HEK293T (cell line): ENCODE data around the gene SKA2.
A peak's percentile ranks its signal among the peaks of the same experiment; 100 is the strongest.

ENCODE experiments used
- CTCF ChIA-PET: fragments of 350-600 bp; formaldehyde crosslinking; extraction: SDS; loops from one replicate; lab custom pipeline; 2021; ENCODE audit warnings: antibody characterized with exemption, inconsistent platforms; lab: Yijun Ruan, JAX
- POLR2A ChIA-PET: fragments of 350-600 bp; formaldehyde crosslinking; extraction: SDS; loops from one replicate; lab custom pipeline; 2020; ENCODE audit warnings: antibody characterized with exemption, inconsistent platforms; lab: Yijun Ruan, JAX
- DNase-seq: peaks from one replicate; pipeline ENCODE4 v3.0.0; 2012; ENCODE audit warnings: mixed read lengths; ENCODE audit errors: extremely low spot score
- ARNT ChIP-seq: fragments of 450-650 bp; IDR thresholded peaks from 2 replicates; pipeline ENCODE4 v1.6.1; 2017; ENCODE audit warnings: mild to moderate bottlenecking
- BHLHE40 ChIP-seq: fragments of 450-650 bp; IDR thresholded peaks from 2 replicates; pipeline ENCODE4 v1.6.1; 2016; ENCODE audit warnings: mild to moderate bottlenecking, moderate library complexity, borderline replicate concordance
- CTBP1 ChIP-seq: fragments of 450-650 bp; IDR thresholded peaks from 2 replicates; pipeline ENCODE4 v1.6.1; 2016; ENCODE audit warnings: borderline replicate concordance
- ELF4 ChIP-seq: fragments of 450-650 bp; IDR thresholded peaks from 2 replicates; pipeline ENCODE4 v1.6.1; 2017; ENCODE audit warnings: antibody characterized with exemption
- FOXA1 ChIP-seq: fragments of 450-650 bp; IDR thresholded peaks from 2 replicates; pipeline ENCODE4 v1.6.1; 2016; ENCODE audit warnings: mild to moderate bottlenecking
- FOXK2 ChIP-seq: fragments of 450-650 bp; IDR thresholded peaks from 2 replicates; pipeline ENCODE4 v1.6.1; 2016; ENCODE audit warnings: mild to moderate bottlenecking
- FOXM1 ChIP-seq: fragments of 450-650 bp; IDR thresholded peaks from 2 replicates; pipeline ENCODE4 v1.6.1; 2017; ENCODE audit warnings: mild to moderate bottlenecking, borderline replicate concordance
- HDGF ChIP-seq: fragments of 450-650 bp; IDR thresholded peaks from 2 replicates; pipeline ENCODE4 v1.6.1; 2017; ENCODE audit warnings: antibody characterized with exemption, borderline replicate concordance
- L3MBTL2 ChIP-seq: fragments of 450-650 bp; conservative IDR thresholded peaks from 2 replicates; pipeline ENCODE4 v1.6.1; 2016; ENCODE audit warnings: mild to moderate bottlenecking
- LEF1 ChIP-seq: fragments of 450-650 bp; IDR thresholded peaks from 2 replicates; pipeline ENCODE4 v1.6.1; 2017; ENCODE audit warnings: mild to moderate bottlenecking, borderline replicate concordance
- NFRKB ChIP-seq: fragments of 450-650 bp; IDR thresholded peaks from 2 replicates; pipeline ENCODE4 v1.6.1; 2016; ENCODE audit warnings: mild to moderate bottlenecking, moderate library complexity
- PKNOX1 ChIP-seq: fragments of 450-650 bp; IDR thresholded peaks from 2 replicates; pipeline ENCODE4 v1.6.1; 2016
- SP1 ChIP-seq: fragments of 450-650 bp; IDR thresholded peaks from 2 replicates; pipeline ENCODE4 v1.6.1; 2017
- SUZ12 ChIP-seq: fragments of 450-650 bp; IDR thresholded peaks from 2 replicates; pipeline ENCODE4 v1.6.1; 2016; ENCODE audit warnings: mild to moderate bottlenecking
- TARDBP ChIP-seq: fragments of 450-650 bp; IDR thresholded peaks from 2 replicates; pipeline ENCODE4 v1.6.1; 2016
- ZNF384 ChIP-seq: fragments of 450-650 bp; IDR thresholded peaks from 2 replicates; pipeline ENCODE4 v1.6.1; 2016

Gene SKA2

GRCh38 chr17:59174671-59175070 lies 19.7 kb upstream of the SKA2 start:
- TF ChIP-seq ELF4 (no peak), L3MBTL2 (no peak), SUZ12 (no peak), NFRKB (no peak), HDGF (no peak), FOXA1 (no peak), CTBP1 (no peak)
- CTCF ChIA-PET, result no interaction called here
- no peak for DNase-seq
- POLR2A ChIA-PET, result no interaction called here

GRCh38 chr17:59172436-59173004 lies 17.5 kb upstream of the SKA2 start:
- ChIA-PET CTCF (no interaction called here), POLR2A (no interaction called here)
- no peak for DNase-seq
- no peak for TF ChIP-seq FOXM1
- TF ChIP-seq SUZ12, result no peak
- TF ChIP-seq ELF4, result no peak
- no peak for TF ChIP-seq TARDBP
- no peak for TF ChIP-seq BHLHE40
- no peak for TF ChIP-seq HDGF
- no peak for TF ChIP-seq ARNT
- no peak for TF ChIP-seq LEF1
- no peak for TF ChIP-seq FOXK2
- TF ChIP-seq FOXA1, result no peak
- TF ChIP-seq NFRKB, result no peak
- TF ChIP-seq ZNF384, result no peak
- no peak for TF ChIP-seq L3MBTL2
- no peak for TF ChIP-seq SP1
- TF ChIP-seq PKNOX1, result no peak
- TF ChIP-seq CTBP1, result no peak

GRCh38 chr17:59167571-59168001 lies 12.6 kb upstream of the SKA2 start:
- ChIA-PET CTCF (no interaction called here), POLR2A (no interaction called here)
- no peak for TF ChIP-seq NFRKB
- no peak for TF ChIP-seq ARNT
- TF ChIP-seq FOXM1, result no peak
- no peak for TF ChIP-seq ZNF384
- no peak for TF ChIP-seq L3MBTL2
- no peak for TF ChIP-seq PKNOX1
- no peak for TF ChIP-seq SP1
- TF ChIP-seq FOXA1, result no peak
- TF ChIP-seq FOXK2, result no peak
- no peak for DNase-seq

GRCh38 chr17:59165933-59166342 lies 11.0 kb upstream of the SKA2 start:
- CTCF ChIA-PET, result interaction anchor here (0.6 to 0.8 kb wide), 3 partner anchors 11 to 43 kb away, joined by 3 to 4 read pairs (median 4); partner anchors contain the start of genes PRR11 and SKA2

GRCh38 chr17:59161477-59161876 lies 6.5 kb upstream of the SKA2 start:
- no peak for DNase-seq
- ChIA-PET POLR2A (interaction anchor here (1.2 kb wide), 1 partner anchor 48 kb away, joined by 3 read pairs; no protein-coding TSS in a partner anchor), CTCF (interaction anchor here (0.6 kb wide), 1 partner anchor 73 kb away, joined by 3 read pairs; no protein-coding TSS in a partner anchor)
- TF ChIP-seq FOXM1, result no peak
- TF ChIP-seq ZNF384, result no peak
- TF ChIP-seq SUZ12, result no peak
- TF ChIP-seq HDGF, result no peak
- TF ChIP-seq CTBP1, result no peak
- no peak for TF ChIP-seq PKNOX1
- TF ChIP-seq TARDBP, result no peak
- TF ChIP-seq ELF4, result no peak
- TF ChIP-seq FOXK2, result no peak
- no peak for TF ChIP-seq LEF1
- TF ChIP-seq BHLHE40, result no peak
- no peak for TF ChIP-seq FOXA1
- TF ChIP-seq SP1, result no peak
- no peak for TF ChIP-seq ARNT

More at GRCh38 chr17:59165933-59166342, 11.0 kb upstream of the SKA2 start:
- POLR2A ChIA-PET, result interaction anchor here (1.1 to 1.5 kb wide), 2 partner anchors 11 to 44 kb away, joined by 5 to 7 read pairs; partner anchors contain the start of genes PRR11, SKA2 and SMG8
- DNase-seq, result peak; percentile 63
- TF ChIP-seq LEF1 (no peak), TARDBP (no peak), HDGF (no peak), ARNT (no peak), PKNOX1 (no peak), ELF4 (no peak), CTBP1 (no peak)
